Measurements from ENCODE around the gene MDH1.

Gene MDH1

DNA sequence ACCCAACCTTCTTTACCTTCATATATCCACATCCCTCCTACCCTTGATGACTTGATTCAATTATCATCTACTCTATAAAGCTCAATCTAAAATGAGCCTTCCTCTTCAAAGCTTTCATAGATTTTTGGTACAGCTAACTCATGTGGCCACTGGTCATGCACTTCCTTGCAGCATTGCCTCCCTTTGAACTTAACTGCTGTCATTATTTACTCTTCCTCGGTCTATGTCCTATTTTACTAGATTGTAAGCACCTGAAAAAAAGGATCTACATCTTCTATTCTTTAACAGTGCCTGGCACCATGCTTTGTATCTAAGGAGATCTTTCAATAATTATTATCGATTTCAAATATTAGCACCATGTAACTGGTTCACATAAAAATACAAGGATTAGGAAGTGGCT is 30.6 kb downstream of the MDH1 start (continued):
- TF ChIP-seq, protein P1, sequence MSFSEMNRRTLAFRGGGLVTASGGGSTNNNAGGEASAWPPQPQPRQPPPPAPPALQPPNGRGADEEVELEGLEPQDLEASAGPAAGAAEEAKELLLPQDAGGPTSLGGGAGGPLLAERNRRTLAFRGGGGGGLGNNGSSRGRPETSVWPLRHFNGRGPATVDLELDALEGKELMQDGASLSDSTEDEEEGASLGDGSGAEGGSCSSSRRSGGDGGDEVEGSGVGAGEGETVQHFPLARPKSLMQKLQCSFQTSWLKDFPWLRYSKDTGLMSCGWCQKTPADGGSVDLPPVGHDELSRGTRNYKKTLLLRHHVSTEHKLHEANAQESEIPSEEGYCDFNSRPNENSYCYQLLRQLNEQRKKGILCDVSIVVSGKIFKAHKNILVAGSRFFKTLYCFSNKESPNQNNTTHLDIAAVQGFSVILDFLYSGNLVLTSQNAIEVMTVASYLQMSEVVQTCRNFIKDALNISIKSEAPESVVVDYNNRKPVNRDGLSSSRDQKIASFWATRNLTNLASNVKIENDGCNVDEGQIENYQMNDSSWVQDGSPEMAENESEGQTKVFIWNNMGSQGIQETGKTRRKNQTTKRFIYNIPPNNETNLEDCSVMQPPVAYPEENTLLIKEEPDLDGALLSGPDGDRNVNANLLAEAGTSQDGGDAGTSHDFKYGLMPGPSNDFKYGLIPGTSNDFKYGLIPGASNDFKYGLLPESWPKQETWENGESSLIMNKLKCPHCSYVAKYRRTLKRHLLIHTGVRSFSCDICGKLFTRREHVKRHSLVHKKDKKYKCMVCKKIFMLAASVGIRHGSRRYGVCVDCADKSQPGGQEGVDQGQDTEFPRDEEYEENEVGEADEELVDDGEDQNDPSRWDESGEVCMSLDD (tag by site-specific recombination; IDR thresholded peaks at IDR 0.05): no peak
- TF ChIP-seq MEIS1 (CRISPR knock-in tag; IDR thresholded peaks at IDR 0.05; ENCODE audit: borderline replicate concordance) (no peak), ZNF621 (tag by site-specific recombination; IDR thresholded peaks at IDR 0.05) (no peak), ZNF292 (tag by site-specific recombination; IDR thresholded peaks at IDR 0.05; ENCODE audit: borderline replicate concordance, low read depth) (no peak), ZNF133 (tag by site-specific recombination; IDR thresholded peaks at IDR 0.05) (no peak), GLI4 (tag by site-specific recombination; IDR thresholded peaks at IDR 0.05) (no peak), ZNF350 (tag by site-specific recombination; IDR thresholded peaks at IDR 0.05) (no peak), ZNF433 (tag by site-specific recombination; IDR thresholded peaks at IDR 0.05; ENCODE audit: low read depth) (no peak)
- TF ChIP-seq, protein P2, sequence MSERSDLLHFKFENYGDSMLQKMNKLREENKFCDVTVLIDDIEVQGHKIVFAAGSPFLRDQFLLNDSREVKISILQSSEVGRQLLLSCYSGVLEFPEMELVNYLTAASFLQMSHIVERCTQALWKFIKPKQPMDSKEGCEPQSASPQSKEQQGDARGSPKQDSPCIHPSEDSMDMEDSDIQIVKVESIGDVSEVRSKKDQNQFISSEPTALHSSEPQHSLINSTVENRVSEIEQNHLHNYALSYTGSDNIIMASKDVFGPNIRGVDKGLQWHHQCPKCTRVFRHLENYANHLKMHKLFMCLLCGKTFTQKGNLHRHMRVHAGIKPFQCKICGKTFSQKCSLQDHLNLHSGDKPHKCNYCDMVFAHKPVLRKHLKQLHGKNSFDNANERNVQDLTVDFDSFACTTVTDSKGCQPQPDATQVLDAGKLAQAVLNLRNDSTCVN (tag by site-specific recombination; optimal IDR thresholded peaks at IDR 0.05): no peak
- TF ChIP-seq, protein P3, sequence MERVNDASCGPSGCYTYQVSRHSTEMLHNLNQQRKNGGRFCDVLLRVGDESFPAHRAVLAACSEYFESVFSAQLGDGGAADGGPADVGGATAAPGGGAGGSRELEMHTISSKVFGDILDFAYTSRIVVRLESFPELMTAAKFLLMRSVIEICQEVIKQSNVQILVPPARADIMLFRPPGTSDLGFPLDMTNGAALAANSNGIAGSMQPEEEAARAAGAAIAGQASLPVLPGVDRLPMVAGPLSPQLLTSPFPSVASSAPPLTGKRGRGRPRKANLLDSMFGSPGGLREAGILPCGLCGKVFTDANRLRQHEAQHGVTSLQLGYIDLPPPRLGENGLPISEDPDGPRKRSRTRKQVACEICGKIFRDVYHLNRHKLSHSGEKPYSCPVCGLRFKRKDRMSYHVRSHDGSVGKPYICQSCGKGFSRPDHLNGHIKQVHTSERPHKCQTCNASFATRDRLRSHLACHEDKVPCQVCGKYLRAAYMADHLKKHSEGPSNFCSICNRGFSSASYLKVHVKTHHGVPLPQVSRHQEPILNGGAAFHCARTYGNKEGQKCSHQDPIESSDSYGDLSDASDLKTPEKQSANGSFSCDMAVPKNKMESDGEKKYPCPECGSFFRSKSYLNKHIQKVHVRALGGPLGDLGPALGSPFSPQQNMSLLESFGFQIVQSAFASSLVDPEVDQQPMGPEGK (tag by site-specific recombination; IDR thresholded peaks at IDR 0.05): no peak

DNA sequence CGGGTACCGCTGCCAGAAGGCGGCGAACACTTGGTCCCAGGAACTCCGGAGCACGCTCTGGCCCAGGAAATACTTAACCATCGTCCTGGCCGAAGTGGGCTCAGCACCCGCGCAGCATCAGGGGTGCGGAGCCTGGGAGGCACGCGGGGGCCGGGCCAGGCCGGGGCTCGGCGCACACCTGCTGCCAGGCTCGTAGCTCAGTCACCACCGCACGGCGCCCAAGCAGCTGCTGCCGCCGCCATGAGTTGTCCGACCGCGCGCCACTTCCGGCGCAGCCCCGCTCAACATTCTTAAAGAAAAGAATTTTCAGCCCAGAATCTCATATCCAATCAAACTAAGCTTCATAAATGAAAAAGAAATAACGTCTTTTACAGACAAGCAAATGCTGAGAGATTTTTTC is 34.0 kb downstream of the MDH1 start:
- Histone ChIP-seq H3K4me1 (ENCODE audit: control insufficient read depth, insufficient read depth, low read length) (no peaks in the 10 kb centered on the region), H3K36me3 (ENCODE audit: control insufficient read depth in 2 of 2, insufficient read depth in 1 of 2, low read length in 2 of 2) (no peaks in the 10 kb centered on the region), H3K4me3 (ENCODE audit: low read depth, low read length) (no peak overlapping the region), H3K27ac (ENCODE audit: extremely low read depth, low read depth, low read length) (no peak overlapping the region), H3K9me3 (ENCODE audit: control insufficient read depth, insufficient read depth, low read depth, low read length) (no peaks in the 10 kb centered on the region)
- ChIA-PET CTCF (no interaction called here), POLR2A (no interaction called here)
- TF ChIP-seq PRDM1 (tag by site-specific recombination; IDR thresholded peaks at IDR 0.05): no peak
- no peak for TF ChIP-seq ZSCAN23 (tag by site-specific recombination; IDR thresholded peaks at IDR 0.05)
- TF ChIP-seq, protein P4, sequence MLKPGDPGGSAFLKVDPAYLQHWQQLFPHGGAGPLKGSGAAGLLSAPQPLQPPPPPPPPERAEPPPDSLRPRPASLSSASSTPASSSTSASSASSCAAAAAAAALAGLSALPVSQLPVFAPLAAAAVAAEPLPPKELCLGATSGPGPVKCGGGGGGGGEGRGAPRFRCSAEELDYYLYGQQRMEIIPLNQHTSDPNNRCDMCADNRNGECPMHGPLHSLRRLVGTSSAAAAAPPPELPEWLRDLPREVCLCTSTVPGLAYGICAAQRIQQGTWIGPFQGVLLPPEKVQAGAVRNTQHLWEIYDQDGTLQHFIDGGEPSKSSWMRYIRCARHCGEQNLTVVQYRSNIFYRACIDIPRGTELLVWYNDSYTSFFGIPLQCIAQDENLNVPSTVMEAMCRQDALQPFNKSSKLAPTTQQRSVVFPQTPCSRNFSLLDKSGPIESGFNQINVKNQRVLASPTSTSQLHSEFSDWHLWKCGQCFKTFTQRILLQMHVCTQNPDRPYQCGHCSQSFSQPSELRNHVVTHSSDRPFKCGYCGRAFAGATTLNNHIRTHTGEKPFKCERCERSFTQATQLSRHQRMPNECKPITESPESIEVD (tag by site-specific recombination; IDR thresholded peaks at IDR 0.05): no peak
- TF ChIP-seq ZNF530 (tag by site-specific recombination; IDR thresholded peaks at IDR 0.05; ENCODE audit: low read depth): no peak
- TF ChIP-seq ZBTB1 (tag by site-specific recombination; IDR thresholded peaks at IDR 0.05): no peak
- TF ChIP-seq, protein P5, sequence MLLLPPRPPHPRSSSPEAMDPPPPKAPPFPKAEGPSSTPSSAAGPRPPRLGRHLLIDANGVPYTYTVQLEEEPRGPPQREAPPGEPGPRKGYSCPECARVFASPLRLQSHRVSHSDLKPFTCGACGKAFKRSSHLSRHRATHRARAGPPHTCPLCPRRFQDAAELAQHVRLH (tag by site-specific recombination; IDR thresholded peaks at IDR 0.05): no peak
- no peak for TF ChIP-seq KLF7 (tag by site-specific recombination; IDR thresholded peaks at IDR 0.05; ENCODE audit: borderline replicate concordance)
- TF ChIP-seq ZFP37 (tag by site-specific recombination; IDR thresholded peaks at IDR 0.05): no peak
- no peak for TF ChIP-seq ZNF558 (tag by site-specific recombination; IDR thresholded peaks at IDR 0.05)
- TF ChIP-seq, protein P6, sequence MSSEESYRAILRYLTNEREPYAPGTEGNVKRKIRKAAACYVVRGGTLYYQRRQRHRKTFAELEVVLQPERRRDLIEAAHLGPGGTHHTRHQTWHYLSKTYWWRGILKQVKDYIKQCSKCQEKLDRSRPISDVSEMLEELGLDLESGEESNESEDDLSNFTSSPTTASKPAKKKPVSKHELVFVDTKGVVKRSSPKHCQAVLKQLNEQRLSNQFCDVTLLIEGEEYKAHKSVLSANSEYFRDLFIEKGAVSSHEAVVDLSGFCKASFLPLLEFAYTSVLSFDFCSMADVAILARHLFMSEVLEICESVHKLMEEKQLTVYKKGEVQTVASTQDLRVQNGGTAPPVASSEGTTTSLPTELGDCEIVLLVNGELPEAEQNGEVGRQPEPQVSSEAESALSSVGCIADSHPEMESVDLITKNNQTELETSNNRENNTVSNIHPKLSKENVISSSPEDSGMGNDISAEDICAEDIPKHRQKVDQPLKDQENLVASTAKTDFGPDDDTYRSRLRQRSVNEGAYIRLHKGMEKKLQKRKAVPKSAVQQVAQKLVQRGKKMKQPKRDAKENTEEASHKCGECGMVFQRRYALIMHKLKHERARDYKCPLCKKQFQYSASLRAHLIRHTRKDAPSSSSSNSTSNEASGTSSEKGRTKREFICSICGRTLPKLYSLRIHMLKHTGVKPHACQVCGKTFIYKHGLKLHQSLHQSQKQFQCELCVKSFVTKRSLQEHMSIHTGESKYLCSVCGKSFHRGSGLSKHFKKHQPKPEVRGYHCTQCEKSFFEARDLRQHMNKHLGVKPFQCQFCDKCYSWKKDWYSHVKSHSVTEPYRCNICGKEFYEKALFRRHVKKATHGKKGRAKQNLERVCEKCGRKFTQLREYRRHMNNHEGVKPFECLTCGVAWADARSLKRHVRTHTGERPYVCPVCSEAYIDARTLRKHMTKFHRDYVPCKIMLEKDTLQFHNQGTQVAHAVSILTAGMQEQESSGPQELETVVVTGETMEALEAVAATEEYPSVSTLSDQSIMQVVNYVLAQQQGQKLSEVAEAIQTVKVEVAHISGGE (tag by site-specific recombination; conservative IDR thresholded peaks at IDR 0.05; ENCODE audit: low read depth): no peak
- TF ChIP-seq MEIS1 (CRISPR knock-in tag; IDR thresholded peaks at IDR 0.05; ENCODE audit: borderline replicate concordance): no peak
- TF ChIP-seq WT1 (tag by site-specific recombination; IDR thresholded peaks at IDR 0.05): no peak
- TF ChIP-seq, protein P7, sequence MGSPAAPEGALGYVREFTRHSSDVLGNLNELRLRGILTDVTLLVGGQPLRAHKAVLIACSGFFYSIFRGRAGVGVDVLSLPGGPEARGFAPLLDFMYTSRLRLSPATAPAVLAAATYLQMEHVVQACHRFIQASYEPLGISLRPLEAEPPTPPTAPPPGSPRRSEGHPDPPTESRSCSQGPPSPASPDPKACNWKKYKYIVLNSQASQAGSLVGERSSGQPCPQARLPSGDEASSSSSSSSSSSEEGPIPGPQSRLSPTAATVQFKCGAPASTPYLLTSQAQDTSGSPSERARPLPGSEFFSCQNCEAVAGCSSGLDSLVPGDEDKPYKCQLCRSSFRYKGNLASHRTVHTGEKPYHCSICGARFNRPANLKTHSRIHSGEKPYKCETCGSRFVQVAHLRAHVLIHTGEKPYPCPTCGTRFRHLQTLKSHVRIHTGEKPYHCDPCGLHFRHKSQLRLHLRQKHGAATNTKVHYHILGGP (tag by site-specific recombination; IDR thresholded peaks at IDR 0.05): no peak
- TF ChIP-seq ZNF266 (tag by site-specific recombination; IDR thresholded peaks at IDR 0.05; ENCODE audit: low read depth): no peak

Data from HEK293 (cell line).